Fibroblast of lung (primary cell): ENCODE data around the gene BUD23. TPM values are rescaled to one million over a fixed set of nuclear protein-coding genes. Genes with fewer than 3 reads are reported as not detected.
"Not testable (repeated sequence)": the region's sequence is repeated elsewhere in the genome, so short reads cannot be mapped to it uniquely, and the experiment has no call there.

Source experiments
- DNase-seq, 2 donors: peaks; one replicate each; pipeline versions ENCODE4 v3.0.0 to v3.0.0-alpha.2; 2010; ENCODE audit warnings: low read depth in 2 of 2
- H2AFZ ChIP-seq: 2 replicates; pipeline ENCODE4 v1.5.1; 2012; ENCODE audit warnings: low read length, control low read depth, inconsistent platforms
- H3K27ac ChIP-seq: 2 replicates; pipeline ENCODE4 v1.5.1; 2011; ENCODE audit warnings: low read length, control low read depth; ENCODE audit not compliant: insufficient read depth
- H3K27me3 ChIP-seq: 2 replicates; pipeline ENCODE4 v1.5.1; 2011; ENCODE audit warnings: mild to moderate bottlenecking, low read length; ENCODE audit not compliant: control insufficient read depth, insufficient read depth
- H3K36me3 ChIP-seq: 2 replicates; pipeline ENCODE4 v1.5.1; 2011; ENCODE audit warnings: low read length; ENCODE audit not compliant: control insufficient read depth, insufficient read depth
- H3K4me1 ChIP-seq: 2 replicates; pipeline ENCODE4 v1.5.1; 2011; ENCODE audit warnings: low read length; ENCODE audit not compliant: control insufficient read depth, insufficient read depth; ENCODE audit errors: extremely low read depth
- H3K4me2 ChIP-seq: 2 replicates; pipeline ENCODE4 v1.5.1; 2011; ENCODE audit warnings: low read length, control low read depth; ENCODE audit not compliant: insufficient read depth; ENCODE audit errors: extremely low read depth
- H3K4me3 ChIP-seq, 4 experiments: fragments of 200-600 bp in 1 of 4; sonication (generic) in 1 of 4; replicated peaks in 1 of 4; 2 replicates each; pipeline ENCODE4 v1.5.1; 2011 to 2016; ENCODE audit warnings: low read length in 4 of 4, low read depth in 3 of 4, mild to moderate bottlenecking in 3 of 4, control low read depth in 2 of 4, inconsistent platforms in 1 of 4, mixed read lengths in 1 of 4; ENCODE audit not compliant: insufficient read depth in 1 of 4; ENCODE audit errors: control extremely low read depth in 1 of 4
- H3K79me2 ChIP-seq: 2 replicates; pipeline ENCODE4 v1.5.1; 2012; ENCODE audit warnings: mild to moderate bottlenecking, low read length, inconsistent platforms; ENCODE audit not compliant: control insufficient read depth, insufficient read depth
- H3K9ac ChIP-seq: 2 replicates; pipeline ENCODE4 v1.5.1; 2011; ENCODE audit warnings: mild to moderate bottlenecking, low read length, control low read depth; ENCODE audit not compliant: insufficient read depth
- H3K9me3 ChIP-seq: 2 replicates; pipeline ENCODE4 v1.5.1; 2012; ENCODE audit warnings: low read depth, low read length; ENCODE audit not compliant: control insufficient read depth, insufficient read depth
- H4K20me1 ChIP-seq: 2 replicates; pipeline ENCODE4 v1.5.1; 2011; ENCODE audit warnings: low read length; ENCODE audit not compliant: control insufficient read depth, insufficient read depth; ENCODE audit errors: extremely low read depth
- EZH2 ChIP-seq: IDR thresholded peaks from 2 replicates; pipeline ENCODE4 v1.5.1; 2012; ENCODE audit warnings: low read length, control low read depth, mild to moderate bottlenecking; ENCODE audit errors: missing control alignments
- polyA plus RNA-seq, 2 donors: library from polyadenylated mRNA; depleted of rRNA in 1 of 2; stranded (reverse) in 1 of 2; unstranded in 1 of 2; fragments of >200 nt; gene quantifications; 2 replicates each; pipeline ENCODE4 v1.2.1, GENCODE V29; 2011 to 2012; ENCODE audit warnings: missing spikeins in 1 of 2
- total RNA-seq: library from RNA; depleted of rRNA; stranded (reverse); fragments of >200 nt; gene quantifications from 2 replicates; pipeline ENCODE4 v1.2.1, GENCODE V29; 2014
- TF ChIP-seq, protein P1 (sequence below), 2 donors: IDR thresholded peaks in 1 of 2; conservative IDR thresholded peaks in 1 of 2; 1 replicate in 1 of 2; 2 replicates in 1 of 2; pipeline ENCODE4 v1.5.1; 2011 to 2012; ENCODE audit warnings: low read length in 2 of 2, control low read depth in 1 of 2, inconsistent platforms in 1 of 2, low read depth in 1 of 2, mild to moderate bottlenecking in 1 of 2

Gene BUD23
- total and polyA plus RNA-seq, 2 donors (not counting 1 experiment from before 2014, with no cell fraction given) = 31.9 to 60.1 TPM

GRCh38 chr7:73712773-73713172 lies 29.4 kb downstream of the BUD23 start:
- peaks cover 69% of the 10 kb centered on the region for H3K79me2 ChIP-seq
- peaks cover 22% of the 10 kb centered on the region for H3K4me1 ChIP-seq
- H4K20me1 ChIP-seq = no peaks in the 10 kb centered on the region
- H3K4me2 ChIP-seq = no peak overlapping the region
- no peak for DNase-seq
- no peaks in the 10 kb centered on the region for H3K27me3 ChIP-seq
- H3K4me3 ChIP-seq = no peak overlapping the region
- no peaks in the 10 kb centered on the region for H3K9me3 ChIP-seq
- H3K36me3 ChIP-seq = peaks cover 2% of the 10 kb centered on the region
- no peak overlapping the region for H3K27ac ChIP-seq
- no peak for TF ChIP-seq EZH2
- no peak overlapping the region for H2AFZ ChIP-seq
- no peak overlapping the region for H3K9ac ChIP-seq

DNA sequence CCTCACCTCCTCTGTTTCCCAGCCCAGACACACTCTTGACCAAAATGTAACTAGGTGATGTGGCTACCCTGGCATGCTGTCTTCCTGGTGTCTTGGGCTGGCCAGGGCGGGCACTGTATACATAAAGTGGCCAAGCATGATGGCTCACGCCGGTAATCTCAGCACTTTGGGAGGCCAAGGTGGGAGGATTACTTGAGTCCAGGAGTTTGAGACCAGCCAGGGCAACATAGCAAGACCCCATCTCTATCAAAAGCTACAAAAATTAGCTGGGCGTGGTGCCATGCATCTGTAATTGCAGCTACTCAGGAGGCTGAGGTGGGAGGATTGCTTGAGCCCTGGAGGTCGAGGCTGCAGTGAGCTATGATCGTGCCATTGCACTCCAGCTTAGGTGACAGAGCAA lies 29.9 kb downstream of the BUD23 start:
- not testable (repeated sequence) for H3K4me2 ChIP-seq, H2AFZ ChIP-seq, H3K9me3 ChIP-seq, H3K36me3 ChIP-seq, H4K20me1 ChIP-seq, H3K27me3 ChIP-seq, H3K9ac ChIP-seq, H3K27ac ChIP-seq, H3K4me3 ChIP-seq, DNase-seq
- H3K79me2 ChIP-seq = peaks cover 72% of the 10 kb centered on the region
- H3K4me1 ChIP-seq = peaks cover 26% of the 10 kb centered on the region

DNA sequence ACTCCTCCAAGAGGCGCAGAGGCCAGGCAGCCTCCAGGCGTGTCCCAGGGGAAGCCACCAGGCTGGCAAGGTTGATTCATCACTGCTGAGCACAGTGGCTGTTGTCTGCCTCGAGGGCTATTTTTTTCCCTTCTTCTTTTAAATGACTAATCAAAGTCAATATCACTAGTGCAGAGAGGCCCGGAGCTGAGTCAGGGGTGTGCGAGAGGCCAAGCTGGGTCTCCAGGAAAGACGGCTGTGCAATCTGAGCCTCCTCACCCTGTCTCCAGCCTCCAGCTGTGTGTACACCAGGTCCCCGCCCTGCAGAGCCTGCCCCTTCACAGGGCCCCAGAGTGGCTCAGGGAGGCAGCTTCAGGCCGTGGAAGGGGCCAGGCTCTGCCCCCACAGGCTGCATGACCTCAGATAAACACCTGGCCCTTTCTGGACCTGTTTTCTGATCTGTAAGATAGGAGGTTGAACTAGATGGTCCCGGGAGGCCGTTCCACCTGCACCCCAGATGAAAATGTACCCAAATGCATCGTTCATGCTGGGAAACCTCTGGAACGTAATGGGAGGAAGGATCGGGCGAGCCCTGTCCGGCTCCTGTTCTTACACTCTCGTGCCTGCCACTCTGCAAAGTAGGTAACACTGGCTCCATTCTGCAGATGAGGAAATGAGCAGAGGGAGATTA lies 32.4 kb downstream of the BUD23 start:
- no peaks in the 10 kb centered on the region for H3K9me3 ChIP-seq
- no peak overlapping the region for H3K9ac ChIP-seq
- no peak overlapping the region for H3K4me3 ChIP-seq
- peak; percentile 92 to 96 for DNase-seq
- H3K4me2 ChIP-seq = peak overlapping the region; percentile 69
- no peaks in the 10 kb centered on the region for H3K27me3 ChIP-seq
- H3K27ac ChIP-seq = peak overlapping the region; percentile 66
- peaks cover 26% of the 10 kb centered on the region for H3K4me1 ChIP-seq
- no peak overlapping the region for H2AFZ ChIP-seq
- H3K36me3 ChIP-seq = no peaks in the 10 kb centered on the region
- no peaks in the 10 kb centered on the region for H4K20me1 ChIP-seq
- peaks cover 66% of the 10 kb centered on the region for H3K79me2 ChIP-seq
- TF ChIP-seq, protein P1, sequence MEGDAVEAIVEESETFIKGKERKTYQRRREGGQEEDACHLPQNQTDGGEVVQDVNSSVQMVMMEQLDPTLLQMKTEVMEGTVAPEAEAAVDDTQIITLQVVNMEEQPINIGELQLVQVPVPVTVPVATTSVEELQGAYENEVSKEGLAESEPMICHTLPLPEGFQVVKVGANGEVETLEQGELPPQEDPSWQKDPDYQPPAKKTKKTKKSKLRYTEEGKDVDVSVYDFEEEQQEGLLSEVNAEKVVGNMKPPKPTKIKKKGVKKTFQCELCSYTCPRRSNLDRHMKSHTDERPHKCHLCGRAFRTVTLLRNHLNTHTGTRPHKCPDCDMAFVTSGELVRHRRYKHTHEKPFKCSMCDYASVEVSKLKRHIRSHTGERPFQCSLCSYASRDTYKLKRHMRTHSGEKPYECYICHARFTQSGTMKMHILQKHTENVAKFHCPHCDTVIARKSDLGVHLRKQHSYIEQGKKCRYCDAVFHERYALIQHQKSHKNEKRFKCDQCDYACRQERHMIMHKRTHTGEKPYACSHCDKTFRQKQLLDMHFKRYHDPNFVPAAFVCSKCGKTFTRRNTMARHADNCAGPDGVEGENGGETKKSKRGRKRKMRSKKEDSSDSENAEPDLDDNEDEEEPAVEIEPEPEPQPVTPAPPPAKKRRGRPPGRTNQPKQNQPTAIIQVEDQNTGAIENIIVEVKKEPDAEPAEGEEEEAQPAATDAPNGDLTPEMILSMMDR (conservative IDR thresholded peaks at IDR 0.05 in 1 of 2, IDR thresholded peaks at IDR 0.05 in 1 of 2; ENCODE audit: low read depth in 1 of 2, low read length in 2 of 2) = no peak
- no peak for TF ChIP-seq EZH2

GRCh38 chr7:73716318-73716890 lies 33.0 kb downstream of the BUD23 start:
- TF ChIP-seq, protein P1 (conservative IDR thresholded peaks at IDR 0.05 in 1 of 2, IDR thresholded peaks at IDR 0.05 in 1 of 2; ENCODE audit: low read depth in 1 of 2, low read length in 2 of 2) = no peak
- no peak for TF ChIP-seq EZH2
- H4K20me1 ChIP-seq = no peaks in the 10 kb centered on the region
- peaks cover 64% of the 10 kb centered on the region for H3K79me2 ChIP-seq
- no peaks in the 10 kb centered on the region for H3K9me3 ChIP-seq
- H3K4me3 ChIP-seq = no peak overlapping the region
- H3K9ac ChIP-seq = no peak overlapping the region
- H3K4me1 ChIP-seq = peaks cover 27% of the 10 kb centered on the region
- no peaks in the 10 kb centered on the region for H3K36me3 ChIP-seq
- peak overlapping the region; percentile 9 for H3K27ac ChIP-seq
- H3K4me2 ChIP-seq = peak overlapping the region; percentile 59
- no peak for DNase-seq
- no peaks in the 10 kb centered on the region for H3K27me3 ChIP-seq
- H2AFZ ChIP-seq = no peak overlapping the region
